H1 (cell line): ENCODE results near the gene PIGA. TPM values are rescaled to one million over a fixed set of nuclear protein-coding genes. Genes with fewer than 3 reads are reported as not detected.

Experiments
- CHD7 ChIP-seq: fragments of 300-600 bp; sonication (generic); IDR thresholded peaks from 2 replicates; pipeline ENCODE4 v1.7.1; 2012; ENCODE audit warnings: low read length, moderate library complexity, mild to moderate bottlenecking, inconsistent platforms; ENCODE audit not compliant: insufficient replicate concordance
- EZH2 ChIP-seq: fragments of 200-600 bp; sonication (generic); IDR thresholded peaks from 2 replicates; pipeline ENCODE4 v1.7.1; 2012; ENCODE audit warnings: low read depth, mild to moderate bottlenecking, moderate library complexity, low read length, inconsistent platforms; ENCODE audit not compliant: severe bottlenecking
- NANOG ChIP-seq: IDR thresholded peaks from 2 replicates; pipeline ENCODE4 v1.6.1; 2011; ENCODE audit warnings: low read length, low read depth, mild to moderate bottlenecking, inconsistent platforms; ENCODE audit not compliant: insufficient read depth, poor library complexity, severe bottlenecking
- PHF8 ChIP-seq: fragments of 200-600 bp; sonication (generic); conservative IDR thresholded peaks from 2 replicates; pipeline ENCODE4 v1.7.1; 2012; ENCODE audit warnings: low read depth, mild to moderate bottlenecking, inconsistent platforms, low read length, moderate library complexity
- RBBP5 ChIP-seq: IDR thresholded peaks from 2 replicates; pipeline ENCODE4 v1.7.1; 2012; ENCODE audit warnings: low read depth, mild to moderate bottlenecking, inconsistent platforms, low read length, moderate library complexity, borderline replicate concordance
- polyA plus RNA-seq, 7 experiments: library from polyadenylated mRNA; depleted of rRNA in 3 of 7; stranded (reverse) in 5 of 7; unstranded in 2 of 7; fragments of >200 nt in 5 of 7; fragments of 200-250 nt in 2 of 7; gene quantifications; 1 replicate in 5 of 7; 2 replicates in 1 of 7; 4 replicates in 1 of 7; pipeline versions ENCODE4 v1.2.1 to v1.2.3, GENCODE V29; 2011 to 2013; ENCODE audit warnings: missing spikeins in 2 of 7, mixed read lengths in 2 of 7
- total RNA-seq: library from RNA; stranded (reverse); fragmentation: NEBNext Ultra II Directional; extraction: Animal tissue kit (Norgen Biotek cat#: 25700); gene quantifications from 2 replicates; pipeline ENCODE4 v1.2.1, GENCODE V29; 2021

The PIGA gene
- total and polyA plus RNA-seq, 2 of the 8 experiments (the other 6 are each of a cell fraction or from before 2014, with no cell fraction given), result 5.0 to 13.4 TPM

GRCh38 chrX:15350329-15350996 is 15.1 kb upstream of the PIGA start (continued):
- TF ChIP-seq CHD7, result no peak
- no peak for TF ChIP-seq RBBP5
- no peak for TF ChIP-seq PHF8
- no peak for TF ChIP-seq NANOG
- TF ChIP-seq EZH2, result no peak
